B cell (primary cell): ENCODE measurements around the gene ATP6V1F. TPM values are rescaled to one million over a fixed set of nuclear protein-coding genes. Genes with fewer than 3 reads are reported as not detected.

ENCODE experiments used
- ATAC-seq: fragments of 200-7000 bp; cut with Tn5 transposase; one replicate; pipeline ENCODE4 v1.10.0; 2021; ENCODE audit warnings: low read depth, mild to moderate bottlenecking, moderate number of reproducible peaks, moderate library complexity
- CTCF ChIA-PET: fragments of 350-600 bp; sonication (Branson Sonifier 250); formaldehyde crosslinking; loops from one replicate; lab custom pipeline; 2021; ENCODE audit warnings: antibody characterized with exemption, inconsistent platforms; lab: Charles Lee
- POLR2A ChIA-PET: fragments of 350-600 bp; sonication (Branson Sonifier 250); formaldehyde crosslinking; loops from one replicate; lab custom pipeline; 2021; ENCODE audit warnings: antibody characterized with exemption; lab: Charles Lee
- DNase-seq: peaks from one replicate; pipeline ENCODE4 v3.0.0; 2013
- H2AFZ ChIP-seq: 2 replicates; pipeline ENCODE4 v1.6.1; 2012; ENCODE audit warnings: mild to moderate bottlenecking, low read depth, low read length; ENCODE audit not compliant: insufficient read depth, poor library complexity, severe bottlenecking
- H3K27ac ChIP-seq, 2 donors: 1 replicate in 1 of 2; 2 replicates in 1 of 2; pipeline ENCODE4 v1.5.1; 2012 to 2013; ENCODE audit warnings: low read length in 2 of 2, mild to moderate bottlenecking in 2 of 2, moderate library complexity in 1 of 2
- H3K27me3 ChIP-seq, 4 experiments: fragments of 200-600 bp in 1 of 4; sonication (generic) in 1 of 4; replicated peaks in 1 of 4; 1 replicate in 2 of 4; 2 replicates in 2 of 4; pipeline versions ENCODE4 v1.6.1 to v1.7.0; 2013 to 2016; ENCODE audit warnings: low read length in 3 of 4, mild to moderate bottlenecking in 2 of 4, mixed read lengths in 1 of 4, moderate library complexity in 1 of 4; ENCODE audit not compliant: insufficient read depth in 4 of 4, control insufficient read depth in 3 of 4; ENCODE audit errors: control extremely low read depth in 1 of 4
- H3K36me3 ChIP-seq, 2 experiments: replicated peaks in 1 of 2; 1 replicate in 1 of 2; 2 replicates in 1 of 2; pipeline versions ENCODE4 v1.6.1 to v1.7.1; 2013; ENCODE audit warnings: low read length in 1 of 2; ENCODE audit not compliant: insufficient read depth in 2 of 2, control insufficient read depth in 1 of 2; ENCODE audit errors: control extremely low read depth in 1 of 2, extremely low read depth in 1 of 2
- H3K4me1 ChIP-seq, 2 donors: fragments of 200-600 bp in 1 of 2; sonication (generic) in 1 of 2; 1 replicate in 1 of 2; 2 replicates in 1 of 2; pipeline versions ENCODE4 v1.5.1 to v1.6.1; 2013 to 2017; ENCODE audit warnings: low read length in 2 of 2; ENCODE audit not compliant: control insufficient read depth in 2 of 2, insufficient read depth in 2 of 2
- H3K4me2 ChIP-seq: replicated peaks from 2 replicates; pipeline ENCODE3; 2012; ENCODE audit warnings: mild to moderate bottlenecking, low read depth, low read length; ENCODE audit not compliant: poor library complexity, severe bottlenecking
- H3K4me3 ChIP-seq, 5 experiments: fragments of 200-600 bp in 1 of 5; sonication (generic) in 1 of 5; 1 replicate in 3 of 5; 2 replicates in 2 of 5; pipeline versions ENCODE4 v1.5.1 to v1.7.0; 2011 to 2016; ENCODE audit warnings: low read length in 4 of 5, mild to moderate bottlenecking in 4 of 5, low read depth in 2 of 5, control low read depth in 1 of 5, moderate library complexity in 1 of 5; ENCODE audit not compliant: insufficient read depth in 1 of 5; ENCODE audit errors: control extremely low read depth in 1 of 5, extremely low read depth in 1 of 5
- H3K79me2 ChIP-seq: fragments of 200-600 bp; sonication (generic); one replicate; pipeline ENCODE4 v1.6.0; 2016; ENCODE audit warnings: low read length; ENCODE audit not compliant: control insufficient read depth, insufficient read depth
- H3K9ac ChIP-seq: fragments of 200-600 bp; sonication (generic); 2 replicates; pipeline ENCODE4 v1.6.1; 2017; ENCODE audit warnings: mild to moderate bottlenecking, low read length, moderate library complexity
- H3K9me3 ChIP-seq, 3 donors: one replicate each; pipeline versions ENCODE4 v1.6.1 to v1.7.1; 2013; ENCODE audit warnings: low read length in 2 of 3; ENCODE audit not compliant: control insufficient read depth in 2 of 3, insufficient read depth in 1 of 3; ENCODE audit errors: control extremely low read depth in 1 of 3
- H4K20me1 ChIP-seq: 2 replicates; pipeline ENCODE4 v1.6.0; 2012; ENCODE audit warnings: mild to moderate bottlenecking, low read length; ENCODE audit not compliant: insufficient read depth, control insufficient read depth, poor library complexity, severe bottlenecking
- H3K27ac Mint-ChIP-seq: one replicate; pipeline ENCODE4 v1.8.0; 2021; ENCODE audit warnings: mixed read lengths
- H3K27me3 Mint-ChIP-seq: one replicate; pipeline ENCODE4 v1.8.0; 2021; ENCODE audit warnings: mixed read lengths
- H3K4me1 Mint-ChIP-seq: one replicate; pipeline ENCODE4 v1.8.0; 2021; ENCODE audit warnings: mixed read lengths
- H3K4me3 Mint-ChIP-seq: one replicate; pipeline ENCODE4 v1.8.0; 2021; ENCODE audit warnings: mixed read lengths
- H3K9me3 Mint-ChIP-seq: one replicate; pipeline ENCODE4 v1.8.0; 2022; ENCODE audit warnings: mixed read lengths; ENCODE audit not compliant: insufficient read depth
- CTCF ChIP-seq: fragments of 200-600 bp; IDR thresholded peaks from one replicate; pipeline ENCODE4 v1.8.0; 2022; ENCODE audit warnings: antibody characterized with exemption, mild to moderate bottlenecking
- EZH2 ChIP-seq: IDR thresholded peaks from 2 replicates; pipeline ENCODE4 v1.6.1; 2012; ENCODE audit warnings: borderline replicate concordance, low read depth, mild to moderate bottlenecking, moderate library complexity, low read length; ENCODE audit not compliant: insufficient read depth, poor library complexity, severe bottlenecking
- WGBS: methylation state at CpG from one replicate; pipeline ENCODE4 v1.1.5; 2013; ENCODE audit warnings: missing lambda C conversion rate; ENCODE audit not compliant: insufficient coverage; 5-methylcytosine and 5-hydroxymethylcytosine counted together
- intact Hi-C: fragments of 100-400 bp; cut with micrococcal nuclease; formaldehyde crosslinking; loops from one replicate; pipeline ENCODE4 v1.10.0; 2022
- polyA plus RNA-seq: library from polyadenylated mRNA; depleted of rRNA; stranded (reverse); fragments of >200 nt; gene quantifications from 2 replicates; pipeline ENCODE4 v1.2.3, GENCODE V29; 2012
- total RNA-seq, 2 donors: library from RNA; stranded (reverse); fragments of 120-200 nt in 1 of 2; gene quantifications; 1 replicate in 1 of 2; 2 replicates in 1 of 2; pipeline versions ENCODE4 v1.2.3 to v1.2.4, GENCODE V29; 2013 to 2022

The ATP6V1F gene
- total and polyA plus RNA-seq, 2 donors (not counting 1 experiment from before 2014, with no cell fraction given): 81.7 to 198 TPM

- ChIA-PET POLR2A (no interaction called here), CTCF (no interaction called here)
- no peak for ATAC-seq
- 92% methylated on average over 13 of the region's 17 CpGs for WGBS
- Histone ChIP-seq H2AFZ (no peak overlapping the region), H3K4me1 (peaks cover 0 to 11% of the 10 kb centered on the region in 2 donors), H3K9ac (no peak overlapping the region), H3K27ac (no peak overlapping the region), H4K20me1 (no peaks in the 10 kb centered on the region), H3K79me2 (no peaks in the 10 kb centered on the region), H3K4me2 (no peak overlapping the region), H3K36me3 (no peaks in the 10 kb centered on the region), H3K27me3 (no peaks in the 10 kb centered on the region), H3K9me3 (no peaks in the 10 kb centered on the region), H3K4me3 (no peak overlapping the region)
- Mint-ChIP-seq H3K27me3 (peaks cover 5% of the 10 kb centered on the region), H3K27ac (no peak overlapping the region), H3K4me3 (no peak overlapping the region), H3K9me3 (no peaks in the 10 kb centered on the region), H3K4me1 (peaks cover 4% of the 10 kb centered on the region)
- no peak for TF ChIP-seq CTCF
- no peak for TF ChIP-seq EZH2
- intact Hi-C loops: no loop called here
- no peak for DNase-seq
These were observed 23.5 kb upstream of the ATP6V1F start for GRCh38 chr7:128838981-128839731.

GRCh38 chr7:128839751-128840177, 22.9 kb upstream of the ATP6V1F start:
- no peaks in the 10 kb centered on the region for H3K27me3 Mint-ChIP-seq
- no peak overlapping the region for H3K27ac ChIP-seq
- no peaks in the 10 kb centered on the region for H3K79me2 ChIP-seq
- no peaks in the 10 kb centered on the region for H3K27me3 ChIP-seq
- H3K4me3 Mint-ChIP-seq: no peak overlapping the region
- no peaks in the 10 kb centered on the region for H4K20me1 ChIP-seq
- 100% methylated on average over 9 of the region's 13 CpGs for WGBS
- no peak overlapping the region for H3K9ac ChIP-seq
- no peak overlapping the region for H3K27ac Mint-ChIP-seq
- ATAC-seq (no peak), DNase-seq (no peak)
- no peak overlapping the region for H3K4me3 ChIP-seq
- no peaks in the 10 kb centered on the region for H3K9me3 Mint-ChIP-seq
- no peaks in the 10 kb centered on the region for H3K36me3 ChIP-seq
- H3K4me1 ChIP-seq: peaks cover 0 to 11% of the 10 kb centered on the region in 2 donors
- ChIA-PET POLR2A (no interaction called here), CTCF (interaction anchor here (0.9 kb wide), 1 partner anchor 260 kb away, joined by 3 read pairs; no protein-coding TSS in a partner anchor)
- no peaks in the 10 kb centered on the region for H3K9me3 ChIP-seq
- H2AFZ ChIP-seq: no peak overlapping the region
- intact Hi-C loops: no loop called here
- H3K4me1 Mint-ChIP-seq: peaks cover 4% of the 10 kb centered on the region
- TF ChIP-seq CTCF (no peak), EZH2 (no peak)
- no peak overlapping the region for H3K4me2 ChIP-seq
